ENCODE measurements around the gene NCR2.

Gene NCR2

DNA sequence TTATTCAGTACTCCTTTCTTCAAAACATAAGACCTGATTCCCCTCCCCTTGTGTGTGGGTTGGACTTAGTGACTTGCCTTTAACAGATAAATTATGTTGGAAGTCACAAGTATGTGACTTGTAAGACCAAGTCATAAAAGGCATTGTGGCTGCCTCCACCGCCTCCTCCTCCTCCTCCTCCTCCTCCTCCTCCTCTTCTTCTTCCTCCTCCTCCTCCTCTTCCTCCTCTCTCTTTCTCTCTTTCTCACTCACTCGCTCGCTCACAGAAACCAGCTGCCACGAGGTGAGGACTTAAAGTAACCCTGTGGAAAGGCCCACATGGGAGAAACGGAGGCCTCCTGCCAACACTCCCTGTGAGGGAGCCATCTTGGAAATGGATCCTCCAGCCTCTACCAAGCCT lies 64.0 kb downstream of the NCR2 start:
- no peak for DNase-seq (ENCODE audit: extremely low read depth, low read depth)
- TF ChIP-seq, protein P1, sequence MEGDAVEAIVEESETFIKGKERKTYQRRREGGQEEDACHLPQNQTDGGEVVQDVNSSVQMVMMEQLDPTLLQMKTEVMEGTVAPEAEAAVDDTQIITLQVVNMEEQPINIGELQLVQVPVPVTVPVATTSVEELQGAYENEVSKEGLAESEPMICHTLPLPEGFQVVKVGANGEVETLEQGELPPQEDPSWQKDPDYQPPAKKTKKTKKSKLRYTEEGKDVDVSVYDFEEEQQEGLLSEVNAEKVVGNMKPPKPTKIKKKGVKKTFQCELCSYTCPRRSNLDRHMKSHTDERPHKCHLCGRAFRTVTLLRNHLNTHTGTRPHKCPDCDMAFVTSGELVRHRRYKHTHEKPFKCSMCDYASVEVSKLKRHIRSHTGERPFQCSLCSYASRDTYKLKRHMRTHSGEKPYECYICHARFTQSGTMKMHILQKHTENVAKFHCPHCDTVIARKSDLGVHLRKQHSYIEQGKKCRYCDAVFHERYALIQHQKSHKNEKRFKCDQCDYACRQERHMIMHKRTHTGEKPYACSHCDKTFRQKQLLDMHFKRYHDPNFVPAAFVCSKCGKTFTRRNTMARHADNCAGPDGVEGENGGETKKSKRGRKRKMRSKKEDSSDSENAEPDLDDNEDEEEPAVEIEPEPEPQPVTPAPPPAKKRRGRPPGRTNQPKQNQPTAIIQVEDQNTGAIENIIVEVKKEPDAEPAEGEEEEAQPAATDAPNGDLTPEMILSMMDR (IDR thresholded peaks at IDR 0.05; ENCODE audit: low read depth, low read length), result no peak

Measured in AG09319 (cell line).